ENCODE measurements around the gene LCE1E.

Gene LCE1E, protein sequence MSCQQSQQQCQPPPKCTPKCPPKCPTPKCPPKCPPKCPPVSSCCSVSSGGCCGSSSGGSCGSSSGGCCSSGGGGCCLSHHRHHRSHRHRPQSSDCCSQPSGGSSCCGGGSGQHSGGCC

GRCh38 chr1:152786077-152786476 is at the start of gene LCE1E:
LCE1E (plus strand) TSS chr1:152786257; CDS start chr1:152787300, 1,043 bp downstream.
- no peak for DNase-seq (ENCODE audit: low spot score)

- DNase-seq (ENCODE audit: low spot score), result no peak
These were observed 48.1 kb upstream of the LCE1E start for GRCh38 chr1:152737997-152738396.

DNA sequence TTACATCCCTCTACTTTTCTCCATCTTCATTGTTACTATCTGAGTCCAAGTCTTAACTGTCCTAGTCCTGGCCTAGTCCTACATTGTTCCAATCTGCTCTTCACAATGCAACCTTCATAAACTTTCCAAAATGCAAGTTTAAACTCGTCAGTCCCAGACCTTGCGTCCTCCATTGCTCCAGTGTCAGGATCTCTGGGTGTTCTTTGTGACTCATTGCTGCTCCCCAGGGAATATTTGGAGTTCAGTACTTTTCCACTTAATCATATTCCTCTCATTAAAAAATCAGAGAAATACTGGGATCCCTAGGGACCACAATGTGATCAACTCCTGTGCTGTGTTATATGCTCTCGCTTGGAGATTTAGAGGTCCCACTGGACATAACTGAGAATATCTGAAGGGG is 46.2 kb upstream of the LCE1E start:
- no peak for DNase-seq (ENCODE audit: low spot score)

DNA sequence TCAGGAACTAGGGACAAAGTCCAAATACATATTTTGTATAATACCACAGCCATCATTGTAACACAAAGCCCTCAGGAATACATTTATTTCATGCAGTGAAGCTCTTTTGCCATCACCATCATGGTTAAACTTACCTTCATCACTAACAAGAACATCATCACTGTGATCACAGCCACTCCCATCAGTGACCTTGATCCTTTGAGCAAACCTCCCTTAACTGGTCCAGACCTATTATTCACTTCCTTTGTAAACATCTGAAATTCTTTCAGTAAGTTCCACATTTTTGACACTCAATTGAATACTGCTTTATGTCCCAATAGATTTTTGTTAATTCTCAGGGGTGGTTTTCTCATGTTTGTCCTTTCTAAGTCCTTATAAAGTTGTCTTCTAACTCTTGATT is 44.4 kb upstream of the LCE1E start:
- DNase-seq (ENCODE audit: low spot score), result no peak

- no peak for DNase-seq (ENCODE audit: low spot score)
These were observed 42.5 kb upstream of the LCE1E start for GRCh38 chr1:152743371-152744145.

DNA sequence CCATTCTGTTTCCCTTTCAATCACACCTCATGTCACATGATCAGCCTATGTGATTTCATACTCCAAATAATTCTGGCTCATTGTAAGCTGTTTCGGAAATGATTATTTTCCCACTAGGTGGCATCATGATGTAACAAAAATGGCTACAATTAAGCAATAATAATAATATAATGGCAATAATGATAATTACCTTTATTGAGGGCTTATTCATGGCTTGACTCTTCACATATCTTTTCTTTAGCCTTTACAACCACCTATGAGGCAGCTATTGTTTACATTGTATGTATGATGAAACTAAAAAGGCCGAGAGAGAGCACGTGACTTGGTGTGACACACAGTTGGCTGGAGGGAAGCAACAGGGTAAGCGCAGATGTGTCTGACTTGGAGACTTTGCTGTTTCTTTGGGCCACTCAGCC is 40.8 kb upstream of the LCE1E start:
- DNase-seq (ENCODE audit: low spot score), result no peak

DNA sequence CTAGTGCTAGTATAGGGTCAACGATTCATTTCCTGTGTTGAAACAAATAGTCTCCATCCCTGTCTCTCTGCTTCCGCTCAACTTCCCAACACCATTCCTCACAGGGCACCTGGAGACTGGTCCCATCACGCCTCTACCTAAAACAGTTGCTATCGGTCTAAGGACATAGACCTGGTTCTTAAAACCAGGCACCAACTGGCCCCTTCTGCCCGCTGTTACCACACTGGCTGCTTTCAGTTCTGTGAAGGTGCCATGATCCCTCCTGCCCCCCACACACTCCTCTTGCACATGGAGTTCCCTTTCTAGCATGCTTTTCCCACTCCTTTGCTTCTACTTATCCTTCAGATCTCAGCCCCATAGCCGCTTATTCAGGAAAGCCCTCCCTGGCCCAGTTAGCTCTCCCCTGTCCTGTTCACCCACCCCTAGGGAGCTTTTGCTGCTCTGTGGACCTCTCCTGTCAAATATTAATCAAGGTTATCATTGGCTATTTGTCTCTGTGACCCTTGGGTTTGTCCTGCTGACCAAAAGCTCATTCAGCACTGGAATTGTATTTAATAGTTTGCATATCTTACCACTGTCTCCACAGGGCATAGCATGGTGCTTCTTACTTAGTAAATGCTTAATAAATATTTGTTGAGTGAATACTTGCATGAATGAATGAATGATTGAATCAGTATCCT is 40.2 kb upstream of the LCE1E start:
- no peak for DNase-seq (ENCODE audit: low spot score)

DNA sequence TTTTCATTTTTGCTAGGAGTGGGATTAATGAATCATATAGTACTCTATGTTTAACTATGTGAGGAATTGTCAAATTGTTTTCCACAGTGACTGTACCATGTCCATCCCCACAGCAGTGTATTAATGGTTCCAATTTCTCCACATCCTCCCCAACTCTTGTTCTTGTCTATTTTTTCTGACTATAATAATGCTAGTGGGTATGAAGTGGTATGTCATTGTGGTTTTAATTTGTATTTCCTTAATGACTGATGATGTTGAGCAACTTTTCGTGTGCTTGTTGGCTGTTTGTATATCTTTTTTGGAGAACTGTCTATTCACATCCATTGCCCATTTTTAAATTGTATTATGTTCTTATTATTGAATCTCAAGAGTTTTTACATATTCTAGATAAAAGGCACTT is 38.2 kb upstream of the LCE1E start:
- DNase-seq (ENCODE audit: low spot score), result no peak

- peak; percentile 64 for DNase-seq (ENCODE audit: low spot score)
These were observed 33.8 kb upstream of the LCE1E start for GRCh38 chr1:152752225-152752624.

GRCh38 chr1:152753586-152753985 is 32.5 kb upstream of the LCE1E start:
- DNase-seq (ENCODE audit: low spot score), result no peak

DNA sequence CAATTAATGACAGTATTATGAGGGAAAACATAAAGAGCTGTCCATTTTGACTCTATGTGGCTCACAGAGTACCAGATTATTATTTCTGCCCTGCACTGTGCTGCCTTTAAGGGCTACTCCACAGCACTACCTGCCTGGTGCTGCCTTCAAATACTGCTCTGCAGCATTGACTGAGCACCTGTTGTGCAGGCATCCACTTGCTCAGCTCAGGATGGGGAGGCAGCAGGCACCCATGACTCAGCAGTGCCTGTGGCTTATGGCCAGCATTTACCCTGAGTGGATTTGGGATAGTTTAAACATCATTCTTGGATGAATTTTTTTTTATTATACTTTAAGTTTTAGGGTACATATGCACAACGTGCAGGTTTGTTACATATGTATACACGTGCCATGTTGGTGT is 29.2 kb upstream of the LCE1E start:
- no peak for DNase-seq (ENCODE audit: low spot score)

GRCh38 chr1:152757747-152758146 is 28.3 kb upstream of the LCE1E start, which contains the start of gene KPRP:
KPRP (plus strand) TSS chr1:152758025; CDS start chr1:152759589, 1,564 bp downstream.
- no peak for DNase-seq (ENCODE audit: low spot score)

DNA sequence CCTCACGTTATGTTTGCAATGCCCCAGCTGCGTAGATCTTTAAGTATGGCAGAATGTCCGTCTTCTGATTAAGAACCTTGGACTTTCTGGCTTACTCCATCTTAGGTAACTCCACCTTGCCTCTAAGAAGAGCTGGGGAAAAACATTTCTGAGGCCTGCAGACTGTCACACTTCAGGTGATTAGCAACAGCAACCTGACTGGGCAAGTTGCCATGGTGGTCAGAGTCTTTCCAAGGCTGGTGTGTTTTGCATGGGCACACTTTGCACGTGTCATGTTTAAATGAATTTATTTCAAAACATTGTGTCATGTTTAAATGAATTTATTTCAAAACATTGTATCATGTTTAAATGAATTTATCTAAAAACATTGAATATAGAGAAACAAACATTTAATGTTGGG is 27.4 kb upstream of the LCE1E start:
- DNase-seq (ENCODE audit: low spot score), result no peak

DNA sequence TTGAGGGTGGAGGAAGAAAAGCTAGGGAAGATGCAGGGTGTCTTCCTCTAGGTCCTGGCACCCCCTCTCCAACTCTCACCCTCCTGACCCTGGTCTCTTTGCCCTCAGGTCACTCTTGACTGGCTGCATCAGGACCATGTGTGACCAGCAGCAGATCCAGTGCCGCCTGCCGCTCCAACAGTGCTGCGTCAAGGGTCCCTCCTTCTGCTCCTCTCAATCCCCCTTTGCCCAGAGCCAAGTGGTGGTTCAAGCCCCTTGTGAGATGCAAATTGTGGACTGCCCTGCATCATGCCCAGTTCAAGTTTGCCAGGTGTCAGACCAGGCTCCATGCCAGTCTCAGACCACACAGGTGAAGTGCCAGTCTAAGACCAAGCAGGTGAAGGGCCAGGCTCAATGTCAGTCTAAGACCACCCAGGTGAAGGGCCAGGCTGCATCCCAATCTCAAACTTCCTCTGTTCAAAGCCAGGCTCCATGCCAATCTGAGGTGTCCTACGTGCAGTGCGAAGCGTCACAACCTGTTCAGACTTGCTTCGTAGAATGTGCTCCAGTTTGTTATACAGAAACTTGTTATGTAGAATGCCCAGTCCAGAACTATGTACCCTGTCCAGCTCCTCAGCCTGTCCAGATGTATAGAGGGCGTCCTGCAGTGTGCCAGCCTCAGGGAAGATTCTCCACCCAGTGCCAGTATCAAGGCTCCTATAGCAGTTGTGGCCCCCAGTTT is 26.4 kb upstream of the LCE1E start:
- no peak for DNase-seq (ENCODE audit: low spot score)

DNA sequence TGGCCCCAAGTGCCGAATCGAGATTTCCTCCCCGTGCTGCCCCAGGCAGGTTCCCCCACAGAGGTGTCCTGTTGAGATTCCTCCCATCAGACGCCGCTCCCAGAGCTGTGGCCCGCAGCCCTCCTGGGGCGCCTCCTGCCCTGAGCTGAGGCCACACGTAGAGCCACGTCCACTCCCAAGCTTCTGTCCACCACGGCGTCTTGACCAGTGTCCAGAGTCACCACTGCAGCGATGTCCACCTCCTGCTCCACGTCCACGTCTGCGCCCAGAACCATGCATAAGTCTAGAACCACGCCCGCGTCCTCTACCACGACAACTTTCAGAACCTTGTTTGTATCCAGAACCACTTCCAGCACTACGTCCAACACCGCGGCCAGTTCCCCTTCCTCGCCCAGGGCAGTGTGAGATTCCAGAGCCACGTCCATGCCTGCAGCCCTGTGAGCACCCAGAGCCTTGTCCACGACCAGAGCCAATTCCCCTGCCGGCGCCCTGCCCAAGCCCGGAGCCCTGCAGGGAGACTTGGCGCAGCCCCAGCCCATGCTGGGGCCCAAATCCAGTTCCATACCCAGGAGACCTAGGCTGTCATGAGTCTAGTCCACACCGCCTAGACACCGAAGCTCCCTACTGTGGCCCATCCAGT is 25.4 kb upstream of the LCE1E start:
- no peak for DNase-seq (ENCODE audit: low spot score)

DNA sequence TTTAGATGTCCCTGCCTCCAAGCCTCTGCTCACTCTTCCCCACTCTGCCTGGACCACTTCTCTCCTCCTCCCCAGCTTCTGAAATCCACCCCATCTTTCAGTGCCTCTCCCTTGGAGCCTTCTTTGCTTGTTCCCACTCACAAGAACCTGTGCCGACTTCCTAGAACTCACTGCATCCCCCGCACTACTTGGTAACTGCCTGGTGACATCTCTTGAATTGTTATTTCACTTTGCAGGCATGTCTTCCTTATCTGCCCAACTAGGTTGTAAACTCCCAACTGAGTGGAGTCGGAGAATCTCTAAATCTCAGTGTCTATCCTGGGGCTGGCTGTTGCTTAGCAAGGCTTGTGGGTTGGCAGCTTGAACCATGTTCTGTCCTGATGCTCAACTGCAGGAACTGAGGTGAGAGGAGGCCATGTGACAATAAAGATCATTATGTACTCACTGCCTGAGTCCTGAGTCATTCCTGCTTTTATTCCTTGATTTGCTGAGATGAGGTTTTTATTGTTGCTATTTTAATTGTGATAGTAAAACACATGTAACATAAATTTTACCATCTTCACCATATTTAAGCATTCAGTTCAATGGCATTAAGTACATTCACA is 24.3 kb upstream of the LCE1E start:
- DNase-seq (ENCODE audit: low spot score), result no peak

DNA sequence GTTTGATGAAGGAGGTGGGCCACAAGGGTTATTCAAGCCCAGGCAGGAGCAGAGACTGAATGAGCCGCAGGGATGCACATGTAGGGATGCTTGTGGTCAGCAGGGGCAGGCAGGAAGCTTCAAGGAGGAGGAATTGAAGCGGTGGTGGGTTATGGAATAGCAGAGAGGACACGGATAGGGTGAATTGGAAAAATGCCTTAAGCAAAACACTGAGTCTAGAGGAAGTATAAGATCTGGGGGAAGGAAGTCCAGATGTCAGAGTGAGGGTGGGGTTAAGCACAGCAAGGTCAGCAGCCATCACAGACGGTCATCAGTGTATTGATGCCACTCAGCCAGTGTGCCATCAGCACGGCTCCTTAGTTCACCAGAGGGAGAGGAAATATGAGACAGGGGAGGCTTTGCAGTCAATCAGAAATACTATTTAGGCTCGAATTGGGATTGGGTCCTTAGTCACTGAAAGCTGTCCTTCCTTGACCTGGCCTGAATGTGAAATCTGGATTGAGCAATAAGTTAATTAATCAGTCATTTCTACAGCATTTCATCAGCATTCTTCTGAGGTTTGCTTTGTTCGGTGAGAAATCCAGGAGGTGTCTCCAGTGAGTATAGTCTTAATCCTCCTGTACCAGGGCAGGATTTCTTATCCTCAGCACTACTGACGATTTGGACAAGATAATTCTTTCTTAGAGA is 17.1 kb upstream of the LCE1E start:
- DNase-seq (ENCODE audit: low spot score), result no peak

DNA sequence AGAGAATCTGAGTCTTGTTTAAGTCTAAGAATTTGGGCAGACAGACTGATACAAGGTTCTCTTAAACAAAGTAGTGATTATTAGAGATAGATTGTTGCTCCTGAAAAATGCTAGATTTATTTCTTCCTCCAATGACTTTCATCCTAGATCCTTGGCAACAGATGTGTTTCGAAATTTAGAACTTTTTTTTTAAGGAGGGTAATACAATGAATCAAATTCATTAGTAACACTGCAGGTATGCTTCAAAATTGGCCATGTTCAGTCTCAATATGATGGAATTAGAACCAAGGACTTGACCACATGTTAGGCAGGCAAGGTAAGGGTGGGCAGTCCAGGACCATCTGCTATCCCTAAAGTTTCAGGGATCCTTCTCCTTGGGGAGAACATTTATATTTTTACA is 15.6 kb upstream of the LCE1E start:
- DNase-seq (ENCODE audit: low spot score), result no peak

DNA sequence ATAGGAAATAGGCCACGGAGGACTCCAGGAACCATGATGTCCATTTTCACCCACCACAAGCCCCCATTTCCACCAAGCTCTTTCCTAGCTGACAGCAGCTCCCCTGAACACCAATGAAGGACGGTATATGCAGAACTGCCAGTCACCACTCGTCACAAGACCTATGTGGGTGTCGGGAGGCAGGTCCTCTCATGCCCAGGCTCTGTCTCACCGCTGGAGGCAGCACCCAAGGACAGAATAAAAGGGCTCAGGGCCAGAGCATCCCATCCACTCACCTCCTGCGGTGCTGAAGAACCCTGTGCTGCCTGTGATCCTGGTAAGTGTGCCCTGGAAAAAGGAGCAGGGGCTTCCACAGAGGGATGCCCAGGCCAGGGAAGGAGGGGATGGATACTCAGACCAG is 11.2 kb upstream of the LCE1E start, which contains the start of gene LCE1F:
Gene LCE1F (plus strand): TSS at position 266 of the 400 bp plus-strand sequence. CDS start 1,232 bp downstream, outside the sequence.
- DNase-seq (ENCODE audit: low spot score), result no peak

DNA sequence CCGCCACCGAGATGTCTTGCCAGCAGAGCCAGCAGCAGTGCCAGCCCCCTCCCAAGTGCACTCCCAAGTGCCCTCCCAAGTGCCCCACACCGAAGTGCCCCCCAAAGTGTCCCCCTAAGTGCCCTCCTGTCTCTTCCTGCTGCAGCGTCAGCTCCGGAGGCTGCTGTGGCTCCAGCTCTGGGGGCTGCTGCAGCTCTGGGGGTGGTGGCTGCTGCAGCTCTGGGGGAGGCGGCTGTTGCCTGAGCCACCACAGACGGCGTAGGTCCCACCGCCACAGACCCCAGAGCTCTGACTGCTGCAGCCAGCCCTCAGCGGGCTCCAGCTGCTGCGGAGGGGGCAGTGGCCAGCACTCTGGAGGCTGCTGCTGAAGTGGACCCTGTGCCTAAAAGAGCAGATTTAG is 9.7 kb upstream of the LCE1E start:
- DNase-seq (ENCODE audit: low spot score), result no peak
